HEK293T (cell line): ENCODE measurements around the gene MTMR10.

Experiments used
- FOXA1 ChIP-seq: fragments of 450-650 bp; IDR thresholded peaks from 2 replicates; pipeline ENCODE4 v1.6.1; 2016; ENCODE audit warnings: mild to moderate bottlenecking
- NFRKB ChIP-seq: fragments of 450-650 bp; IDR thresholded peaks from 2 replicates; pipeline ENCODE4 v1.6.1; 2016; ENCODE audit warnings: mild to moderate bottlenecking, moderate library complexity
- TARDBP ChIP-seq: fragments of 450-650 bp; IDR thresholded peaks from 2 replicates; pipeline ENCODE4 v1.6.1; 2016

DNA sequence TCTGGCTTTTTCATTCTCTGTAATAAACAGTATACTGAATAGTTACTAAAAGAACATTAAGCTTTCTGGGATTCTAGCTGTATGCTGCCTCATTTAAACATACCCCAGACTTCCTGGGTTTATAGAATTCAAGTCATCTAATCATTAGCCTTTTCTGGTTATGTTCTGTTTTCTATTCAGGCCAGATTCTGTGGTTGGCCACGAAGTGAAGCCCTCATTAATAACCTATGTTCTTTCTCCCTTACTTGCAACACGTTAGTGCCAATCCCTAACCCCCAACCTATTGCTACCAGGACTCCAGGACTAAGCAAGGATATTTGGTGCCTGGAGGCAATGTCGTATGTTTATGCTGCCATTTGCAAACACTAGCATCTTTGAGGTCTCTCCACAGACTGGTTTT, 28.6 kb upstream of the MTMR10 start:
- TF ChIP-seq NFRKB, result no peak
- no peak for TF ChIP-seq FOXA1
- TF ChIP-seq TARDBP, result no peak
